22Rv1 (cell line): ENCODE results near the gene LEFTY2.
"Not testable (repeated sequence)": the region's sequence is repeated elsewhere in the genome, so short reads cannot be mapped to it uniquely, and the experiment has no call there.

Experiments
- H3K27ac ChIP-seq: fragments of 450-650 bp; 2 replicates; pipeline ENCODE4 v1.5.1; 2017
- ZFX ChIP-seq: fragments of 450-650 bp; IDR thresholded peaks from 2 replicates; pipeline ENCODE4 v1.6.1; 2017; ENCODE audit warnings: antibody characterized with exemption, borderline replicate concordance
- TF ChIP-seq, protein P1 (sequence below): fragments of 450-650 bp; IDR thresholded peaks from 2 replicates; pipeline ENCODE4 v1.5.1; 2017; ENCODE audit warnings: mild to moderate bottlenecking

The LEFTY2 gene

DNA sequence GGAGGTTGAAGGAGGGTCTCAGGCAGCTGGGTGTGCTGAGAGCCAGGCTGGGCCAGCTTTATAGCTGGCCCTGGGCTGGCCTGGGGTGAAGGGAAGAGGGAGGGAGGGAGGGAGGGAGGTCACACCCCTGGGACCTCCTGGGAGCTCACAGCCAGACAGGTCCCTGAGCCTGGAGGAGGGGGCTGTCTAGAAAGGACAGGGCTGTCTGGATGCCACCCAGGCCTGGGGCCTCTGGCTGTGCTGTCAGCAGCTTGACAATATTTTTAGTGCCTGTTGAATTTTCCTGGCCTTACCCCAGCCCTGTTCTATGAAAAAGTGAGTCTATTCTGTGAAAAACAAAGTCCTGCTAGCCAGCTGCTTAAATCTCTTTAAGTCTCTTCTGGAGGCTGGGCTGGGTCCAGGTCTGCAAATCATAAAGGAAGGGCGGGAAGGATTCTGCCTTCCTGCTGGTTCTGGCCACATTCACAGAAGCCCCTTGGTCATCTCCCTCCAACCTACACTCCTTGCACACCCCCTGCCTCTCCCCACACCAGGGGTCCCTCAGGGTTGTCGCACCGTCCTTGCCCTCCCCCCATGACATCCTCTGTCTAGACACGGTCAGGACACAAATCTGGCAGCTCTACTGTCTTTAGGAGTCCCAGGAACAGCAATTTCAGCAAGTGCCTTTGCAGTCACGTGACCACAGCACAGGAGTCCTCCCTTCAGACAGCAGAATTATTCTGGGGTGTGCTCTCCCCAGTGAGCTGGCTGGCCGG lies at the start of gene LEFTY2:
TSS of gene LEFTY2 (minus strand) at position 34 of the 755 bp plus-strand sequence. CDS start 80 bp downstream, outside the sequence.
- H3K27ac ChIP-seq = no peak within 1 kb of the TSS
- TF ChIP-seq ZFX = no peak
- TF ChIP-seq, protein P1, sequence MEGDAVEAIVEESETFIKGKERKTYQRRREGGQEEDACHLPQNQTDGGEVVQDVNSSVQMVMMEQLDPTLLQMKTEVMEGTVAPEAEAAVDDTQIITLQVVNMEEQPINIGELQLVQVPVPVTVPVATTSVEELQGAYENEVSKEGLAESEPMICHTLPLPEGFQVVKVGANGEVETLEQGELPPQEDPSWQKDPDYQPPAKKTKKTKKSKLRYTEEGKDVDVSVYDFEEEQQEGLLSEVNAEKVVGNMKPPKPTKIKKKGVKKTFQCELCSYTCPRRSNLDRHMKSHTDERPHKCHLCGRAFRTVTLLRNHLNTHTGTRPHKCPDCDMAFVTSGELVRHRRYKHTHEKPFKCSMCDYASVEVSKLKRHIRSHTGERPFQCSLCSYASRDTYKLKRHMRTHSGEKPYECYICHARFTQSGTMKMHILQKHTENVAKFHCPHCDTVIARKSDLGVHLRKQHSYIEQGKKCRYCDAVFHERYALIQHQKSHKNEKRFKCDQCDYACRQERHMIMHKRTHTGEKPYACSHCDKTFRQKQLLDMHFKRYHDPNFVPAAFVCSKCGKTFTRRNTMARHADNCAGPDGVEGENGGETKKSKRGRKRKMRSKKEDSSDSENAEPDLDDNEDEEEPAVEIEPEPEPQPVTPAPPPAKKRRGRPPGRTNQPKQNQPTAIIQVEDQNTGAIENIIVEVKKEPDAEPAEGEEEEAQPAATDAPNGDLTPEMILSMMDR = no peak

DNA sequence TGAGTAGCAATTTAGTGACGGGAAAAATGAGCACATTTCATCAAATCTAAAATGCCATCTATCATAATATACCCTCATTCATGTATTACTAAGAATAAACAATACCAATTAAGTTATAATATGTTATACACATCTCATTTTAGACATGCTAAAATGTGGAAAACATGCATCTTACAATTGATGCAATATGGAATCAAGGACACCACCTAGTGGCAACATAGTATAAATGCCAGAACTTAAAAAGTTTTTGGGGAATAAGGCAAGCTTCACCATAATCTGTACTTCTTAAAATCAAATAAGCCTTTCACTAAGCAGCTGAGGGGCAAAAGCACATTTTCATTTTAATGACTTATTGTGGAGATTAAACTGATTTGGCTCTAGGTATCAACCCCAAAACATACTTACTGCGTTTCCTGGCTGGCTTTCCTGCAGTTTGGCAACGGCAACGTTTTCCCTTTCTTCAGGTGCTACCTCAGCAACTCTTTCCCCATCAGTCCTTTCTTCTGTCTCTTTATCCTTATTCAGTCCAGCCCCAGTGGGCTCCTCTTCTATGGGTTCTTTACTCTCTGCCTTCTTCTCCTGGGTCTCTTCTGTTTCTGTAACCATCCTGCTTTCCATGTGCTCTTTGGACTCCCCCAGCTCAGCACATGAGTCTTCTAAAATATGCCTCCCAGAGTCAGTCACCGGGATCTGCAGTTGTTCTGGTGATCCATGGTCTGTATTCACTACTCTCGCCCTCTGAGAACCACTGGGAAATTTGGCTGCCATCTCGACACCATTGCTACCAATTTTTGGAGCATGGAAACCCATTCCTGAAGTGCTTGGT lies 46.7 kb upstream of the LEFTY2 start:
- H3K27ac ChIP-seq = no peak overlapping the region
- no peak for TF ChIP-seq ZFX
- TF ChIP-seq, protein P1 = peak; percentile 96

DNA sequence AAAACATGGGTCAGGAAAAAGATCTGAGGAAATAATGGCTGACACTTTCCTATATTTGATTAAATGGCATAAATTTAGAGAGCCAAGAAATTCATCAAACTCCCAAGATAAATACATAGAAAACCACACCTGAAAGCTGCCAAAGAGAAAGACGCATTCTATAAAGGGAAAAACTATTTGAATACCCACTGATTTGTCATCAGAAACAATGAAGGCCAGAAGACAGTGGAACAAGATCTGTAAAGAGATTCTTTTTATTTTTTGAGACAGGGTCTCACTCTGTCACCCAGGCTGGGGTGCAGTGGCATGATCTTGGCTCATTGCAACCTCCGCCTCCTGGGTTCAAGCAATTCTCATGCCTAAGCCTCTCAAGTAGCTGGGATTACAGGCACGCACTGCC lies 40.7 kb upstream of the LEFTY2 start:
- no peak for TF ChIP-seq ZFX
- TF ChIP-seq, protein P1 = no peak
- H3K27ac ChIP-seq = no peak overlapping the region

GRCh38 chr1:225980005-225980836 lies 39.2 kb upstream of the LEFTY2 start:
- no peak for TF ChIP-seq ZFX
- TF ChIP-seq, protein P1 = no peak
- H3K27ac ChIP-seq = no peak overlapping the region

GRCh38 chr1:225979421-225979820 lies 38.4 kb upstream of the LEFTY2 start:
- no peak overlapping the region for H3K27ac ChIP-seq
- no peak for TF ChIP-seq ZFX
- TF ChIP-seq, protein P1 = no peak

GRCh38 chr1:225977937-225978748 lies 37.1 kb upstream of the LEFTY2 start:
- TF ChIP-seq, protein P1 = no peak
- TF ChIP-seq ZFX = no peak
- no peak overlapping the region for H3K27ac ChIP-seq

GRCh38 chr1:225975146-225975545 lies 34.1 kb upstream of the LEFTY2 start:
- not testable (repeated sequence) for H3K27ac ChIP-seq
